RWPE2 (cell line): ENCODE data around the gene LRRC26.

Experiments
- ATAC-seq: fragments of 200-7000 bp; cut with Tn5 transposase; 3 replicates; pipeline ENCODE4 v1.9.1; 2021; ENCODE audit warnings: low read depth
- DNase-seq: peaks from one replicate; pipeline ENCODE4 v3.0.0-alpha.2; 2020; ENCODE audit warnings: low spot score
- H3K27ac ChIP-seq: fragments of 450-650 bp; 2 replicates; pipeline ENCODE4 v1.5.1; 2017; ENCODE audit warnings: mild to moderate bottlenecking; ENCODE audit not compliant: poor library complexity, severe bottlenecking
- H3K27me3 ChIP-seq: fragments of 250-450 bp; sonication (Bioruptor Pico); 2 replicates; pipeline ENCODE4 v1.5.1; 2021; ENCODE audit warnings: mild to moderate bottlenecking, moderate library complexity; ENCODE audit not compliant: insufficient read depth, poor library complexity, severe bottlenecking
- H3K36me3 ChIP-seq: fragments of 250-450 bp; sonication (Bioruptor Pico); 2 replicates; pipeline ENCODE4 v1.5.1; 2020; ENCODE audit warnings: low read depth, mild to moderate bottlenecking, moderate library complexity
- H3K4me1 ChIP-seq: fragments of 250-450 bp; sonication (Bioruptor Pico); 2 replicates; pipeline ENCODE4 v1.5.1; 2021; ENCODE audit warnings: mild to moderate bottlenecking, moderate library complexity; ENCODE audit not compliant: insufficient read depth, poor library complexity, severe bottlenecking
- H3K4me3 ChIP-seq: fragments of 250-450 bp; sonication (Bioruptor Pico); 2 replicates; pipeline ENCODE4 v1.5.1; 2021; ENCODE audit warnings: mild to moderate bottlenecking, moderate library complexity; ENCODE audit not compliant: severe bottlenecking
- H3K9me3 ChIP-seq: fragments of 250-450 bp; sonication (Bioruptor Pico); 2 replicates; pipeline ENCODE4 v1.5.1; 2021; ENCODE audit warnings: mild to moderate bottlenecking, moderate library complexity; ENCODE audit not compliant: severe bottlenecking
- TF ChIP-seq, protein P1 (sequence below): fragments of 450-650 bp; IDR thresholded peaks from one replicate; pipeline ENCODE4 v1.5.1; 2017; ENCODE audit warnings: mild to moderate bottlenecking, moderate library complexity; ENCODE audit not compliant: poor library complexity, severe bottlenecking

The LRRC26 gene, protein sequence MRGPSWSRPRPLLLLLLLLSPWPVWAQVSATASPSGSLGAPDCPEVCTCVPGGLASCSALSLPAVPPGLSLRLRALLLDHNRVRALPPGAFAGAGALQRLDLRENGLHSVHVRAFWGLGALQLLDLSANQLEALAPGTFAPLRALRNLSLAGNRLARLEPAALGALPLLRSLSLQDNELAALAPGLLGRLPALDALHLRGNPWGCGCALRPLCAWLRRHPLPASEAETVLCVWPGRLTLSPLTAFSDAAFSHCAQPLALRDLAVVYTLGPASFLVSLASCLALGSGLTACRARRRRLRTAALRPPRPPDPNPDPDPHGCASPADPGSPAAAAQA

DNA sequence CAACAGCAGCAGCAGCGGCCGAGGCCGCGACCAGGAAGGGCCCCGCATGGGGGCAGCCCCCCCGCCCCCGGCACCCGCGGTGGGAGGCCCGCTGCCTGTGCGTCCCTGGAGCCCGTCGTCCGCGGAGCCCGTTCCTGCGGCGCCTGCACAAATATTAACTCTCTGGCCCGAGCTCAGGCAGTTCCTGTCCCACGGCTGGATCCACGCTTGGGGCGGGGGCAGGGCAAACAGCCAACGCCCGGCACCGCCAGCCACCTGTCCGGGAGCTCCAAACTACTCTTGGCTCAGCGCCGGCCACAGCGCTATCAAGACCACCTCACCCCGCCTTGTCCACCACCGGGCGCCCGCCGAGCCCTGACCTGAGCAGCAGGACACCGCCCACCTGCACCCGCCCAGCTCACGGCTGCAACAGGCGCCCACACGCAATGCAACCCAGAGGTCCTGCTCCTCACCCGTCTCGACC is at the start of gene LRRC26:
LRRC26 (minus strand) TSS at position 156 of the 463 bp plus-strand sequence; CDS start at position 48, 108 bp downstream.
- no peak within 1 kb of the TSS for H3K27ac ChIP-seq
- no peak for DNase-seq
- H3K4me1 ChIP-seq, result no peaks in the 10 kb centered on the region
- H3K27me3 ChIP-seq, result peaks cover 87% of the 10 kb centered on the region
- TF ChIP-seq, protein P1, sequence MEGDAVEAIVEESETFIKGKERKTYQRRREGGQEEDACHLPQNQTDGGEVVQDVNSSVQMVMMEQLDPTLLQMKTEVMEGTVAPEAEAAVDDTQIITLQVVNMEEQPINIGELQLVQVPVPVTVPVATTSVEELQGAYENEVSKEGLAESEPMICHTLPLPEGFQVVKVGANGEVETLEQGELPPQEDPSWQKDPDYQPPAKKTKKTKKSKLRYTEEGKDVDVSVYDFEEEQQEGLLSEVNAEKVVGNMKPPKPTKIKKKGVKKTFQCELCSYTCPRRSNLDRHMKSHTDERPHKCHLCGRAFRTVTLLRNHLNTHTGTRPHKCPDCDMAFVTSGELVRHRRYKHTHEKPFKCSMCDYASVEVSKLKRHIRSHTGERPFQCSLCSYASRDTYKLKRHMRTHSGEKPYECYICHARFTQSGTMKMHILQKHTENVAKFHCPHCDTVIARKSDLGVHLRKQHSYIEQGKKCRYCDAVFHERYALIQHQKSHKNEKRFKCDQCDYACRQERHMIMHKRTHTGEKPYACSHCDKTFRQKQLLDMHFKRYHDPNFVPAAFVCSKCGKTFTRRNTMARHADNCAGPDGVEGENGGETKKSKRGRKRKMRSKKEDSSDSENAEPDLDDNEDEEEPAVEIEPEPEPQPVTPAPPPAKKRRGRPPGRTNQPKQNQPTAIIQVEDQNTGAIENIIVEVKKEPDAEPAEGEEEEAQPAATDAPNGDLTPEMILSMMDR, result no peak
- no peaks in the 10 kb centered on the region for H3K36me3 ChIP-seq
- H3K4me3 ChIP-seq, result peak within 1 kb of the TSS; percentile 22
- no peak for ATAC-seq
- H3K9me3 ChIP-seq, result no peaks in the 10 kb centered on the region

DNA sequence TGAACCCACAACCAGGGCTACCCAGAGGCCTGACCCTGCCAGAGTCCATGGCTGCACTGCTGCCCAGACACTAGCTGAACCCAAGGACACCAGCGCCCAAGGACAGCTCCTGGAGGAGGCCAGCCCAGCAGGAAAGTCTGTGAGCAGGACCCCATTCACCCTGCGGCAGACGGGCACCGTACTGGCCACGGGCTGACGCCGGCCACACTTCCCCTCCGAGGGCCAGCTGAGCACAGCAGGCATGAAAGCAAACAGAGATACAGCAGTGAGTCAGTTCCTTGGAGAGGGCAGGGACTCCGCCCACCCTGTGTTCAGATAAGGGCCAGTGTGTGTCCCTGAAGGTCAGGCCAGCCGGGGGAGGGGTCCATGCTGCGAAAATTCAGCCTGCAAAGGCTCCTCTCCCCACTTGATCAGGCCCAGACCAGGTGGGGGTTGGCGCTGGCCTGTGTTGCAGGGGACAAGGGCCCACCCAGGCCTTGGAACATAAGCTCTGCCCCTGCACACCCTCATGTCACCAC is 49.0 kb upstream of the LRRC26 start:
- peak overlapping the region; percentile 42 for H3K27ac ChIP-seq
- 0 out of 2 replicates have a peak, but pooled peaks cover 2% of the 10 kb centered on the region for H3K36me3 ChIP-seq
- no peak for DNase-seq

DNA sequence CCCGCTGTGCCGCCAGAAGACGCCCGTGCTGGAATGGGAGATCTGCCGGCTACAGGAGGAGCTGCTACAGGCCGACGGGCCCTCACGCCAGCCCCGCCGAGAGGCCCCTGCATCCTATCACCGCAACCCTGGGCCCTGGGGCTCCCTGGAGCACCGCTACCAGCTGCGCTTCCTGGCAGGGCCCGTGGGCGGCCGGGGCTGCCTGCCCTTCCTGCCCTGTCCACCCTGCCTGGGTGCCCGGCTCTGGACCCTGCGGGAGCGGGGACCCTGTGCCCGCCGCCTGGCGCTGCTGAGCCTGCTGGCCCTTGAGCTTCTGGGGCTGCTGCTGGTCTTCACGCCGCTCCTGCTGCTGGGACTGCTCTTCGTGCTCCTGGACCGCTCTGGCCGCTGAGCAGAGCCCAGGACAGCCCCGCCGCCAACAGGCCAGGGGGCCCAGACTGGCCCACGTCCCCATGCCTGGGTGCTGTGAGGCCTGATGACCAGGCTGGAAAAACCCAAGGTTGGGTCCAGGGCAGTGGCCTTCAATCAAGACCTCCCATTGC is 48.4 kb upstream of the LRRC26 start:
- ATAC-seq, result no peak
- Histone ChIP-seq H3K4me1 (peaks cover 5% of the 10 kb centered on the region), H3K4me3 (no peak overlapping the region), H3K36me3 (0 out of 2 replicates have a peak, but pooled peaks cover 2% of the 10 kb centered on the region), H3K27me3 (no peaks in the 10 kb centered on the region), H3K9me3 (no peaks in the 10 kb centered on the region), H3K27ac (peak overlapping the region; percentile 42)
- TF ChIP-seq, protein P1, result no peak
- no peak for DNase-seq

More for the DNA sequence above, 49.0 kb upstream of the LRRC26 start:
- no peaks in the 10 kb centered on the region for H3K27me3 ChIP-seq
- H3K4me1 ChIP-seq, result peaks cover 5% of the 10 kb centered on the region
- TF ChIP-seq, protein P1, result no peak
- peak; percentile 42 for ATAC-seq
- no peaks in the 10 kb centered on the region for H3K9me3 ChIP-seq
- H3K4me3 ChIP-seq, result no peak overlapping the region

DNA sequence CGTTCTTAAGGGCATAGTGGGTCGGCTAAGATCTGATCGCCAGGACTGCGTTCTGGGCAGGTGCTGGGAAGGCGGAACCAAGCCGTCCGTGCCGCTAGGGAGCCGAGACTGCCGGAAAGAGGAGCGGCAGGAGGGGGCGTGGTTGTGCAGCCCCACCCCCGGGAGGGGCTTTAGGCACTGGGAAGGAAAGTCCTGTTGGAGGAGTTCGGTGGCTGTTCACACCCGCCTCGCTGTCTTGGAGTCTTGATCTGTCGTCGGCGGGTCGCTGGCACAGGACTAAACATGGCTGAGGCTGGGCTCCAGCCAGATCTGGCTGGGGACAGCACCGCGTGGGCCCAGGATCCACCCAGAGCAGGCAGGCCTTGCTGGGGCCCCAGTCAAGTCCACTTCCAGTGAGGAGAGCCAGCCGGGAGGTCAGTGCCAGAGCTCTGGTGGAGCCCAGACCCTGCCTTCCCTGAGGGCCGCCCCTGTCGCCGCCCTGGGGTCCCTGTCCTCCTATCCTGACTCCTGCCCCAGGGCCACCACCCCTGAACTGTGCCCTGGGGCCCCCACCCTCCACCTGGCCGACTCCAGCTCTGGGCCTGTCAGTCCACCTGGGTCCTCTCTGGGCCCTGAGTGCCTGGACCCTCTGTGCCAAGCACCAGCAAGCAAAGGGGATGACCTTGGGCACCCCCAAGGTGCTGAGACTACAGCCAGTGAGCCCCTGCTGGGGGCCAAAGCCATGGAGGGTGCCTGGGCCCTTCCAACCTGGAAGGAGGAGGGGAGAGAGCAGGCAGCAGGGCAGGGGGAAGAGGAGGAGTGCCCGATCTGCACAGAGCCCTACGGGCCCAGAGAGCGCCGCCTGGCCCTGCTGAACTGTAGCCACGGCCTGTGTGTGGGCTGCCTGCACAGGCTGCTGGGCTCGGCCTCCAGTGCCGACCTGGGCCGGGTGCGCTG is 47.7 kb upstream of the LRRC26 start:
- H3K4me1 ChIP-seq, result peaks cover 5% of the 10 kb centered on the region
- H3K9me3 ChIP-seq, result no peaks in the 10 kb centered on the region
- ATAC-seq (peak; percentile 74), DNase-seq (no peak)
- H3K27me3 ChIP-seq, result no peaks in the 10 kb centered on the region
- peak overlapping the region; percentile 22 for H3K4me3 ChIP-seq
- peak overlapping the region; percentile 42 for H3K27ac ChIP-seq
- TF ChIP-seq, protein P1, result no peak
- 0 out of 2 replicates have a peak, but pooled peaks cover 2% of the 10 kb centered on the region for H3K36me3 ChIP-seq
